ENCODE measurements around the gene MAT2B.

The MAT2B gene

DNA sequence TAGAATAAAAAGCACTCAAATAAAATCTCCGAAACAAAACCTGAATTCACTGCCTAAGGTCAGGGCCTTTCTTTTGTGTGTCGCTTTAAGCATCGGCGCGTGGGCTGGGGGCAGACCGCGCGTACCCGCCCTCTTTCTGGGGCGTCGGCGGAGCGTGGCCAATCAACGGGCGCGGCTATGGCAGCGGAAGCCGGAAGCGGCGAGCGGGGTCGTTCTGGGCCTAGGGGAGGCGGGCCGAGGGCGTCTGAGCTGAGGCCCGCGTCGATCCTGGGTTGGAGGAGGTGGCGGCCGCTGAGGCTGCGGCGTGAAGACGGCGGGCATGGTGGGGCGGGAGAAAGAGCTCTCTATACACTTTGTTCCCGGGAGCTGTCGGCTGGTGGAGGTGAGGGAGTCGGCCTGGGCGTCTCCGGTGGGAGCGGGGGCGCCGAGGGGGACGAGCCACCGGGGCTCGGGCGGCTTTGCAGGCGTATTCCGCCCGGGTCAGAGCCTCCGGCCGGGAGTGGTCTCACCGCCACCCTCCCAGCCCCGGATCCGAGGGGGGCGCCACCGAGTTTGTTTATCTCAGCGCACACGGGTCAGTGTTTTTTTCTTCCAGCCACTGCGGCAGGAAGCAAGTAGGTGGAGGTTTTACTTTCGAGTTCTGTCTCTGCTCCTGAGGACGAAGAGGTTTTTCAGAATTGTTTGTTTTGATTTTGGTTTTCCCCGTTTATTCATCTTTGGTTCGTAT, at the start of gene MAT2B:
TSS of gene MAT2B (plus strand) at position 252 of the 727 bp plus-strand sequence. CDS start at position 320, 68 bp downstream.
- peak within 1 kb of the TSS; percentile 82 for H3K4me3 ChIP-seq (ENCODE audit: low read length)
- DNase-seq (ENCODE audit: low read depth), result peak; percentile 88
- TF ChIP-seq, protein P1, sequence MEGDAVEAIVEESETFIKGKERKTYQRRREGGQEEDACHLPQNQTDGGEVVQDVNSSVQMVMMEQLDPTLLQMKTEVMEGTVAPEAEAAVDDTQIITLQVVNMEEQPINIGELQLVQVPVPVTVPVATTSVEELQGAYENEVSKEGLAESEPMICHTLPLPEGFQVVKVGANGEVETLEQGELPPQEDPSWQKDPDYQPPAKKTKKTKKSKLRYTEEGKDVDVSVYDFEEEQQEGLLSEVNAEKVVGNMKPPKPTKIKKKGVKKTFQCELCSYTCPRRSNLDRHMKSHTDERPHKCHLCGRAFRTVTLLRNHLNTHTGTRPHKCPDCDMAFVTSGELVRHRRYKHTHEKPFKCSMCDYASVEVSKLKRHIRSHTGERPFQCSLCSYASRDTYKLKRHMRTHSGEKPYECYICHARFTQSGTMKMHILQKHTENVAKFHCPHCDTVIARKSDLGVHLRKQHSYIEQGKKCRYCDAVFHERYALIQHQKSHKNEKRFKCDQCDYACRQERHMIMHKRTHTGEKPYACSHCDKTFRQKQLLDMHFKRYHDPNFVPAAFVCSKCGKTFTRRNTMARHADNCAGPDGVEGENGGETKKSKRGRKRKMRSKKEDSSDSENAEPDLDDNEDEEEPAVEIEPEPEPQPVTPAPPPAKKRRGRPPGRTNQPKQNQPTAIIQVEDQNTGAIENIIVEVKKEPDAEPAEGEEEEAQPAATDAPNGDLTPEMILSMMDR (conservative IDR thresholded peaks at IDR 0.05; ENCODE audit: low read length), result peak; percentile 44

DNA sequence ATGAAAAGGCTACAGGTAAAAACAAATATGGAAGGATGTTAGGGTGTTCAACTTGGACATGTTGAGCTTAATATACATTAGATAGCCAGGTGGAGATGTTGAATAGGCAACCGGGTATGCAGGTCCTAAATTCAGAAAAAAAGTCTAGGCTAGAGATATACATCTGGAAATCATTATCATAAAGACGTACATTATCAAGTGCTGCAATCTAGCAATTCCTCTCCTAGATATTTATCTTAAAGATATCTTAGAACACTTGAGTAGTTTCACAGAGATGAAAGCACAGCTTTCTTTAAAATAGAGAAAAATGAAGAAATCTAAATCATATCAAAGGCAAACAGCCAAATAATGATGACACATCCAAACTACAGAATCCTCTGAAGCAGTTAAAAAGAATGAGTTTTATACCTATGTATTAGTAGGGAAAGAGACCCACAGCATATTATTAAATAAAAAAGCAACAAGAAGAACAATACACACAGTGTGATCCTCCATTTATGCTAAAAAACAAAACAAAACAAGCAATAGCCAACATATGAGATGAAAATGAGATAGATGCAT, 49.3 kb upstream of the MAT2B start:
- no peak overlapping the region for H3K4me3 ChIP-seq (ENCODE audit: low read length)
- no peak for DNase-seq (ENCODE audit: low read depth)
- TF ChIP-seq, protein P1 (conservative IDR thresholded peaks at IDR 0.05; ENCODE audit: low read length), result no peak

DNA sequence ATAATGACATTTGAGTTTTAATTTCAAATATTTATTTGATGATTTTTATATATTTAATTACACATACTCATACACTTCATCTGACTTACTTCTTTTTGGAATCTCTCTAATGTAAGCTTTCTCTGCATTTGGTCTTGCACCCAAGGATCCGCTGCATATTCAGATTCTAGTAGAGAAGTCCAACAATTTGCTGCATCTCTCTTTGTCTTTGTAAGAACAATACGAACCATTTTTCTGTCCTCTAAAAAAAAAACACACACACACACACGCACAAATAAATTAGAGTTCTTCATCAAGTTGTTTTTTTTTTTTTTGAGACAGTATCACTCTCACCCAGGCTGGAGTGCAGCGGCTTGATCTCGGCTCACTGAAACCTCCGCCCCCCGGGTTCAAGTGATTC, 48.6 kb upstream of the MAT2B start:
- H3K4me3 ChIP-seq (ENCODE audit: low read length), result no peak overlapping the region
- TF ChIP-seq, protein P1 (conservative IDR thresholded peaks at IDR 0.05; ENCODE audit: low read length), result no peak
- no peak for DNase-seq (ENCODE audit: low read depth)

DNA sequence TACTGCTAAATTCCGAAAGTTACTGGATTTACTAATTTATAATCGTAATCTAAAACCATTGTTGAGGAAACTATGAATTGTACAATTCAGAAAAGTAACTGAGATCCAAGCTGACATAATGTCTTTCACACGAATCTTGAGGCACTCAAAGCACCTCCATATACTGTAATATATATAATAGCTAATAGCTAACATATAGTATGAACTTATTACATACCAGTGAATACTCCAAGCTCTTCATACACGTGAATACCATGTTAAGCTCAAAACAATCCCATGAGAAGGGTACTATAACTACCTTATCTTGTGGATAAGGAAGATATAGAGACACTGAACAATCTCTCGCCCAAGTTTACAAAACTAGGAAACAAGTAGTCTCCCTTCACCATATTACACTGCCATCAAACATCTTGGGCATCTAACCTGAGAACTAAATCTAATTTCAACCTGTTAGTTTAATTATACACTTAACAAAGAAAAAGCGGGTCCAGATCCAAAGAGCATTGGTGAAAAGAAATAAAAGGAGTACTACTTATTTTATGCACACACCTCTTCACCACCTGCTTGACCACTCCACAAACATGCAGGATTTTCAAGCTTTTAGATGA, 46.5 kb upstream of the MAT2B start:
- H3K4me3 ChIP-seq (ENCODE audit: low read length), result peak overlapping the region; percentile 90
- no peak for DNase-seq (ENCODE audit: low read depth)
- TF ChIP-seq, protein P1 (conservative IDR thresholded peaks at IDR 0.05; ENCODE audit: low read length), result no peak

DNA sequence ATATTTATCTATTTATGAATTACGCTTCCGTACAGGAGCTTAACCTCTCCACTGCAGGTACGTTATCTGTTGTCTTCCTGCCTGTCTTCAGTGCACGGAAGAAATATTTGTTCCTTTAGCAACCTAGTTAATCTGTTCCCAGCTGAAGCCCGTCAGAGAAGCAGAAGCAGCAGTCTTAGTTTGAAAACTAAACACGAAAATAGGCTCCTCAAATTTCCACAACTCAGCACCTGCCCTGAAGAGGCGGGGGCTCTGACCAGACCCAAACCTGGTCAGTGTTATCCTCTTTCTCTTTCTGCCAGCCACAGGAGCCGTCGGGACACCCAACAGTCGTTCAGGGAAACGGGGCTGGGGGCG, 46.0 kb upstream of the MAT2B start:
- TF ChIP-seq, protein P1 (conservative IDR thresholded peaks at IDR 0.05; ENCODE audit: low read length), result no peak
- peak overlapping the region; percentile 90 for H3K4me3 ChIP-seq (ENCODE audit: low read length)
- no peak for DNase-seq (ENCODE audit: low read depth)

DNA sequence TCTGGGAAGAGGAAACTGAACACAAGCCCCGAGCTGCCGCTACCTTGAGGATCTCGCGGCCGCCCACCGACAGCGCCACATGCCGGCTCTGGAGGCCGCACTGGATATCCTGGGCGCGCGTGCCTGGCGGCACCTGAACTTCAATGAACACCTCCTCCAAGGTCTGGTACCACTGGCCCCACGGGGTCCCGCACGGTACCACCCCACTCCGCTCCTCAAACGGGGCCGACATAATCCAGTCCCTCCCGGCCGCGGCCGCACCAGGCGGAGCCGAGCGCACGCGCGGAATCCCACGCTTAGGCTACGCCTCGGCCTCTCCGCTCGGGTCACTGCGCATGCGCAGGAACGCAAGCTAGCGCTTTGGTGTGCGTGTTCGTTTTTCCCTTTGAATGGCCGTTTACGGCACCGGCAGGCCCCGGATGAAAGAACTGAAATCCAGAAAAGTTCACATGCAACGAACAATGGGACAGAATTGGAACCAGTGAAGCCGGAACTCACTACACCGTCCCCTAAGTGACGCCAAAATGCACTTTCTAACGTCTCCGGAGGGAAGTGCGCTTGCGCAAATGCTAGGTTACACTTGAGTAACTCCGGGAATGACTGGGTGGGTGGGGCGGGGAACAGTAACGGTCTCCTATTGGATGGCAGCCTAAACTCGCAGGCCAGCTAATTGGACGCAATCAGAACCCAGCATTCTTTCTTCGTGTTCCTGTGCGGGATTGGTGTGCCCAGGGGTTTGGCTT, 45.4 kb upstream of the MAT2B start, which contains the start of gene NUDCD2:
TSS of gene NUDCD2 (minus strand) at position 284 of the 743 bp plus-strand sequence. CDS start at position 232, 52 bp downstream.
- TF ChIP-seq, protein P1 (conservative IDR thresholded peaks at IDR 0.05; ENCODE audit: low read length), result peak; percentile 21; the same call in 1 of the 2 replicates
- H3K4me3 ChIP-seq (ENCODE audit: low read length), result peak within 1 kb of the TSS; percentile 90
- DNase-seq (ENCODE audit: low read depth), result peak; percentile 98

Data from AG10803 (cell line).